ENCODE measurements around the gene GNLY.

GNLY gene

DNA sequence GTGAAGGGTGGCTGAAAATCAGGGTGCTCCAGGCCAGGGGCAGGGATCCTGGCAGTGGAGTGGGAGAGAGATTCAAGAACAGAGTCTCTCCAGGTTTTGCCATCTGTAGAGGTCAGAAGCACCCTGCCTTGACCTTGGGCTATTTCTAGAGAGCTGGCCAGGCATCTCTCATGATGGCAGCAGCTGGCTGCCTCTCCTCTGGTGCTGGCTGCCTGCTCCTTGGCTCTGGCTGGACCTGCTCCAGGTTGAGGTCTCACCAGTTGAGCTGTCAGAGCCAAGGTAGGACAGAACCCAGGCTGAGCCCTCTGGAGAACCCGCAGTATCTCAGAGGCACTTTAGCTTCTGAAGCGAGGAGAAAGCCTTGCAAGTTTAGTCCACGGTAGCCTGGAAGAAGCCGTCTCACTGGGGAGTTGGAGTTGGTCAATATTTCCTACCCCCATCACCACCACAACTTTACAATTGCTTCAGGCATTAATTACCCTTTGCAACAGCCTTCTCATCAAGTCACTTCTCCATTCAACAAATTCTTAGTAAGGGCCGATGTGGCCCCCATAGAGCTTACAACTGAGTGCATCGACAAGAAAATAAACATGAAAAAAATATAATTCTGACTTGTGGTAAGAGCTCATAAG, 25.6 kb downstream of the GNLY start:
- TF ChIP-seq NFIC (IDR thresholded peaks at IDR 0.05) (no peak), RAD21 (IDR thresholded peaks at IDR 0.05; ENCODE audit: low read depth) (no peak), TCF12 (IDR thresholded peaks at IDR 0.05; ENCODE audit: low read depth) (no peak), CEBPB (IDR thresholded peaks at IDR 0.05) (no peak), YY1 (IDR thresholded peaks at IDR 0.05; ENCODE audit: low read depth) (no peak), FOXM1 (IDR thresholded peaks at IDR 0.05; ENCODE audit: borderline replicate concordance, low read depth) (no peak), REST (IDR thresholded peaks at IDR 0.05; ENCODE audit: low read depth) (no peak), EP300 (IDR thresholded peaks at IDR 0.05; ENCODE audit: borderline replicate concordance) (no peak), TEAD4 (IDR thresholded peaks at IDR 0.05) (no peak), EGR1 (IDR thresholded peaks at IDR 0.05) (no peak)
- TF ChIP-seq, protein P1, sequence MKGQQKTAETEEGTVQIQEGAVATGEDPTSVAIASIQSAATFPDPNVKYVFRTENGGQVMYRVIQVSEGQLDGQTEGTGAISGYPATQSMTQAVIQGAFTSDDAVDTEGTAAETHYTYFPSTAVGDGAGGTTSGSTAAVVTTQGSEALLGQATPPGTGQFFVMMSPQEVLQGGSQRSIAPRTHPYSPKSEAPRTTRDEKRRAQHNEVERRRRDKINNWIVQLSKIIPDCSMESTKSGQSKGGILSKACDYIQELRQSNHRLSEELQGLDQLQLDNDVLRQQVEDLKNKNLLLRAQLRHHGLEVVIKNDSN (IDR thresholded peaks at IDR 0.05), result no peak
- TF ChIP-seq, protein P2, sequence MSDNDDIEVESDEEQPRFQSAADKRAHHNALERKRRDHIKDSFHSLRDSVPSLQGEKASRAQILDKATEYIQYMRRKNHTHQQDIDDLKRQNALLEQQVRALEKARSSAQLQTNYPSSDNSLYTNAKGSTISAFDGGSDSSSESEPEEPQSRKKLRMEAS (IDR thresholded peaks at IDR 0.05), result no peak

DNA sequence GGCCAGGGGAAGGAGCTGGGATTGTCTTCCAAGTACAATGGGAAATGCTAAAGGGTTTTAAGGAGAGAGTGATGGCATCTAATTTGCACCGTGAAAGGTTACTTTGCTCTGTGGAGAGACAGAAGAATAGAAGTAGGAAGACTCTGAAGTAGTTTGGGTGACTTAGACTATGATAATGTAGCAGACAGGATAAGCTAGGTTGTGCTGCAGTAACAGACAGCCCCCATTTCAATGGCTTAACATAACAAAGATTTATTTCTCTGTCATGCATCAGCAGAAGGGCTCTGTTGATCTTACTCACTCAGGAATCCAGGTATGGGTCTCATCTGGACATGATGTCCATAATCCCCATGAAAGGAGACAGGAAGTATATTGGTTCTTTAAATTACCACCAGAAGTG, 26.4 kb downstream of the GNLY start:
- TF ChIP-seq TCF12 (IDR thresholded peaks at IDR 0.05; ENCODE audit: low read depth), result no peak

GRCh38 chr2:85721641-85722040, 27.5 kb downstream of the GNLY start:
- TF ChIP-seq REST (IDR thresholded peaks at IDR 0.05; ENCODE audit: low read depth), result no peak
- TF ChIP-seq ZBTB7A (IDR thresholded peaks at IDR 0.05; ENCODE audit: low read depth), result no peak
- no peak for TF ChIP-seq YY1 (IDR thresholded peaks at IDR 0.05; ENCODE audit: low read depth)
- TF ChIP-seq, protein P1 (IDR thresholded peaks at IDR 0.05), result no peak
- TF ChIP-seq EGR1 (IDR thresholded peaks at IDR 0.05), result no peak
- no peak for TF ChIP-seq TEAD4 (IDR thresholded peaks at IDR 0.05)
- TF ChIP-seq EP300 (IDR thresholded peaks at IDR 0.05; ENCODE audit: borderline replicate concordance), result no peak
- no peak for TF ChIP-seq CEBPB (IDR thresholded peaks at IDR 0.05)
- TF ChIP-seq, protein P2 (IDR thresholded peaks at IDR 0.05), result no peak
- no peak for TF ChIP-seq TAF1 (IDR thresholded peaks at IDR 0.05; ENCODE audit: low read depth)
- TF ChIP-seq FOXM1 (IDR thresholded peaks at IDR 0.05; ENCODE audit: borderline replicate concordance, low read depth), result no peak
- TF ChIP-seq TCF12 (IDR thresholded peaks at IDR 0.05; ENCODE audit: low read depth), result no peak
- TF ChIP-seq NFIC (IDR thresholded peaks at IDR 0.05), result no peak
- no peak for TF ChIP-seq CREB1 (IDR thresholded peaks at IDR 0.05; ENCODE audit: low read depth)
- TF ChIP-seq RAD21 (IDR thresholded peaks at IDR 0.05; ENCODE audit: low read depth), result no peak

- no peak for TF ChIP-seq TEAD4 (IDR thresholded peaks at IDR 0.05)
- no peak for TF ChIP-seq ZBTB7A (IDR thresholded peaks at IDR 0.05; ENCODE audit: low read depth)
- no peak for TF ChIP-seq CEBPB (IDR thresholded peaks at IDR 0.05)
- TF ChIP-seq, protein P2 (IDR thresholded peaks at IDR 0.05), result no peak
- TF ChIP-seq RAD21 (IDR thresholded peaks at IDR 0.05; ENCODE audit: low read depth), result no peak
- no peak for TF ChIP-seq REST (IDR thresholded peaks at IDR 0.05; ENCODE audit: low read depth)
- no peak for TF ChIP-seq EP300 (IDR thresholded peaks at IDR 0.05; ENCODE audit: borderline replicate concordance)
- no peak for TF ChIP-seq CREB1 (IDR thresholded peaks at IDR 0.05; ENCODE audit: low read depth)
- TF ChIP-seq YY1 (IDR thresholded peaks at IDR 0.05; ENCODE audit: low read depth), result no peak
- TF ChIP-seq EGR1 (IDR thresholded peaks at IDR 0.05), result no peak
- TF ChIP-seq NFIC (IDR thresholded peaks at IDR 0.05), result no peak
- TF ChIP-seq, protein P1 (IDR thresholded peaks at IDR 0.05), result no peak
- TF ChIP-seq TCF12 (IDR thresholded peaks at IDR 0.05; ENCODE audit: low read depth), result no peak
- no peak for TF ChIP-seq FOXM1 (IDR thresholded peaks at IDR 0.05; ENCODE audit: borderline replicate concordance, low read depth)
- TF ChIP-seq TAF1 (IDR thresholded peaks at IDR 0.05; ENCODE audit: low read depth), result no peak
Observed at GRCh38 chr2:85722519-85722918, 28.4 kb downstream of the GNLY start.

Measured in Ishikawa (cell line).